HepG2 (cell line): Measurements from ENCODE around the gene EXPH5. TPM values are rescaled to one million over a fixed set of nuclear protein-coding genes. Genes with fewer than 3 reads are reported as not detected.

Experiments used
- CHCHD3 ChIP-seq: sonication (generic); formaldehyde crosslinking; IDR thresholded peaks from 2 replicates; pipeline ENCODE4 v1.8.0; 2022; ENCODE audit warnings: mild to moderate bottlenecking, missing genetic modification reagents, moderate library complexity
- FOXJ3 ChIP-seq: sonication (generic); formaldehyde crosslinking; IDR thresholded peaks from 2 replicates; pipeline ENCODE4 v1.4.0; 2020; ENCODE audit warnings: missing genetic modification reagents, mild to moderate bottlenecking, borderline replicate concordance
- TP53 ChIP-seq: sonication (generic); formaldehyde crosslinking; conservative IDR thresholded peaks from 2 replicates; pipeline ENCODE4 v1.4.0; 2020; ENCODE audit warnings: missing genetic modification reagents
- ZEB1 ChIP-seq: IDR thresholded peaks from 2 replicates; pipeline ENCODE4 v1.6.1; 2012; ENCODE audit warnings: mild to moderate bottlenecking, low read depth, inconsistent platforms; ENCODE audit not compliant: insufficient replicate concordance
- ZNF329 ChIP-seq: sonication (generic); formaldehyde crosslinking; IDR thresholded peaks from 2 replicates; pipeline ENCODE4 v1.9.0; 2021; ENCODE audit warnings: low read depth, mild to moderate bottlenecking, missing genetic modification reagents
- ZNF780A ChIP-seq: sonication (generic); formaldehyde crosslinking; IDR thresholded peaks from 2 replicates; pipeline ENCODE4 v1.8.0; 2022; ENCODE audit warnings: mild to moderate bottlenecking, missing genetic modification reagents, moderate library complexity
- polyA plus RNA-seq, 8 experiments: library from polyadenylated mRNA; depleted of rRNA in 3 of 8; stranded (reverse) in 7 of 8; unstranded in 1 of 8; fragments of >200 nt; fragmentation: Illumina TruSeq in 4 of 8; extraction: Trizol in 4 of 8; gene quantifications; 2 replicates each; pipeline versions ENCODE4 v1.2.1 to v1.2.3, GENCODE V29; 2011 to 2016; ENCODE audit warnings: low read depth in 4 of 8, missing spikeins in 1 of 8, mixed read lengths in 1 of 8; ENCODE audit not compliant: insufficient read depth in 1 of 8
- total RNA-seq, 5 experiments: library from RNA; depleted of rRNA; stranded (reverse); fragments of >200 nt; fragmentation: Illumina TruSeq; extraction: Trizol; gene quantifications; 2 replicates each; pipeline ENCODE4 v1.2.3, GENCODE V29; 2016; ENCODE audit warnings: low read depth in 1 of 5
- TF ChIP-seq, protein P1 (sequence below), 2 experiments: sonication (generic) in 1 of 2; formaldehyde crosslinking in 1 of 2; IDR thresholded peaks; 2 replicates each; pipeline versions ENCODE4 v1.6.1 to v1.9.0; 2014 to 2022; ENCODE audit warnings: antibody characterized with exemption in 1 of 2, borderline replicate concordance in 1 of 2, inconsistent platforms in 1 of 2, low read depth in 1 of 2, missing genetic modification reagents in 1 of 2
- TF ChIP-seq, protein P2 (sequence below): sonication (generic); formaldehyde crosslinking; conservative IDR thresholded peaks from 2 replicates; pipeline ENCODE4 v1.4.0; 2020; ENCODE audit warnings: missing genetic modification reagents
- TF ChIP-seq, protein P3 (sequence below): sonication (generic); formaldehyde crosslinking; IDR thresholded peaks from 2 replicates; pipeline ENCODE4 v1.8.0; 2022; ENCODE audit warnings: mild to moderate bottlenecking, missing genetic modification reagents; ENCODE audit not compliant: insufficient replicate concordance
- TF ChIP-seq, protein P4 (sequence below): sonication (generic); formaldehyde crosslinking; IDR thresholded peaks from 2 replicates; pipeline ENCODE4 v1.8.1; 2023; ENCODE audit warnings: missing genetic modification reagents, inconsistent platforms, borderline replicate concordance
- TF ChIP-seq, protein P5 (sequence below): sonication (generic); formaldehyde crosslinking; IDR thresholded peaks from 2 replicates; pipeline ENCODE4 v1.5.1; 2020; ENCODE audit warnings: mild to moderate bottlenecking, missing genetic modification reagents, moderate library complexity
- TF ChIP-seq, protein P6 (sequence below): sonication (generic); formaldehyde crosslinking; IDR thresholded peaks from 2 replicates; pipeline ENCODE4 v1.5.0; 2020; ENCODE audit warnings: mild to moderate bottlenecking, missing genetic modification reagents

Gene EXPH5
- total and polyA plus RNA-seq, 2 of the 13 experiments (the other 11 are each of a cell fraction or from before 2014, with no cell fraction given) = under 0.01 to 0.02 TPM

DNA sequence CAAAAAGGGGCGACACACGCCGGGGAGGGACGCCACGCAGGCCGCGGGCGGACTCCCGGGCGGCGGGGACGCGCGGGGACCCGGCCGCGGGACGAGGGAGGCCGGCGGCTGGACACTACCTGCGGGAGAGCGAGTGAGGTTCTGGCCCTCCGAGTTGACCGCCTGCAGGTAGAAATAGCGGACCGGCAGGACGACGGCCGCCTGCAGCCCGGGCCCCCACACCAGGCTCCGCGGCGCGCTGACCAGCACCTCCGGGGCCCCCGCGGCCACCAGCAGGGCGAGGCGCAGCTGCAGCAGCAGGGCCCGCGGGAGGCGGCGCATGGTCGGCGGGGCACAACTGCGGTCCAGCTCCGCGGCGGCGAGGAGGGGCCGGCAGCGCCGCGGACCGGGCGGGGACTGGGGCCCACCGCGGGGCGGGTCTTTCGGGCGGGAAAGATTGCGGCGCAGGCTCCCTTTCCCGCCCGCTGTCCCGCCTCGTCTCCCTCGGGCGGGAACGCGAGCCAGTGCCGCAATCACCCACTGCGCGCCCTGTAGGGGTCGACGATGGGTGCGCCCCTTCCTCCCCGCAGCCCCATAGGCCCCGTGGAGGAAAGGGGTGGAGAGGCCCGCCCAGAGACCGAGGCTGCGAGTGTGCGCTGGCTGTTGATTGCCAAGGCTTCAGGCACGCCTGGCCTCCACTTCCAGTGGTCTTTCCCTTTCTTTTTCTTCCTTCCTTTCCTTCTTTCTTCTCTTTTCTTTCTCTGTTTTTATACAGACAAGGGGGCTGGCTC lies 95.3 kb downstream of the EXPH5 start, which contains the start of gene POGLUT3 (continued):
- TF ChIP-seq, protein P1, sequence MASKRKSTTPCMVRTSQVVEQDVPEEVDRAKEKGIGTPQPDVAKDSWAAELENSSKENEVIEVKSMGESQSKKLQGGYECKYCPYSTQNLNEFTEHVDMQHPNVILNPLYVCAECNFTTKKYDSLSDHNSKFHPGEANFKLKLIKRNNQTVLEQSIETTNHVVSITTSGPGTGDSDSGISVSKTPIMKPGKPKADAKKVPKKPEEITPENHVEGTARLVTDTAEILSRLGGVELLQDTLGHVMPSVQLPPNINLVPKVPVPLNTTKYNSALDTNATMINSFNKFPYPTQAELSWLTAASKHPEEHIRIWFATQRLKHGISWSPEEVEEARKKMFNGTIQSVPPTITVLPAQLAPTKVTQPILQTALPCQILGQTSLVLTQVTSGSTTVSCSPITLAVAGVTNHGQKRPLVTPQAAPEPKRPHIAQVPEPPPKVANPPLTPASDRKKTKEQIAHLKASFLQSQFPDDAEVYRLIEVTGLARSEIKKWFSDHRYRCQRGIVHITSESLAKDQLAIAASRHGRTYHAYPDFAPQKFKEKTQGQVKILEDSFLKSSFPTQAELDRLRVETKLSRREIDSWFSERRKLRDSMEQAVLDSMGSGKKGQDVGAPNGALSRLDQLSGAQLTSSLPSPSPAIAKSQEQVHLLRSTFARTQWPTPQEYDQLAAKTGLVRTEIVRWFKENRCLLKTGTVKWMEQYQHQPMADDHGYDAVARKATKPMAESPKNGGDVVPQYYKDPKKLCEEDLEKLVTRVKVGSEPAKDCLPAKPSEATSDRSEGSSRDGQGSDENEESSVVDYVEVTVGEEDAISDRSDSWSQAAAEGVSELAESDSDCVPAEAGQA (IDR thresholded peaks at IDR 0.05; ENCODE audit: low read depth) = no peak
- TF ChIP-seq, protein P1 (CRISPR knock-in tag; IDR thresholded peaks at IDR 0.05; ENCODE audit: borderline replicate concordance) = peak; percentile 90; the same call in 1 of the 2 replicates
- TF ChIP-seq ZNF329 (CRISPR knock-in tag) = peak; percentile 68; the same call in 1 of the 2 replicates
- TF ChIP-seq, protein P2, sequence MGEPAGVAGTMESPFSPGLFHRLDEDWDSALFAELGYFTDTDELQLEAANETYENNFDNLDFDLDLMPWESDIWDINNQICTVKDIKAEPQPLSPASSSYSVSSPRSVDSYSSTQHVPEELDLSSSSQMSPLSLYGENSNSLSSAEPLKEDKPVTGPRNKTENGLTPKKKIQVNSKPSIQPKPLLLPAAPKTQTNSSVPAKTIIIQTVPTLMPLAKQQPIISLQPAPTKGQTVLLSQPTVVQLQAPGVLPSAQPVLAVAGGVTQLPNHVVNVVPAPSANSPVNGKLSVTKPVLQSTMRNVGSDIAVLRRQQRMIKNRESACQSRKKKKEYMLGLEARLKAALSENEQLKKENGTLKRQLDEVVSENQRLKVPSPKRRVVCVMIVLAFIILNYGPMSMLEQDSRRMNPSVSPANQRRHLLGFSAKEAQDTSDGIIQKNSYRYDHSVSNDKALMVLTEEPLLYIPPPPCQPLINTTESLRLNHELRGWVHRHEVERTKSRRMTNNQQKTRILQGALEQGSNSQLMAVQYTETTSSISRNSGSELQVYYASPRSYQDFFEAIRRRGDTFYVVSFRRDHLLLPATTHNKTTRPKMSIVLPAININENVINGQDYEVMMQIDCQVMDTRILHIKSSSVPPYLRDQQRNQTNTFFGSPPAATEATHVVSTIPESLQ (CRISPR knock-in tag) = no peak
- TF ChIP-seq TP53 (CRISPR knock-in tag) = no peak
- no peak for TF ChIP-seq FOXJ3 (CRISPR knock-in tag)
- 0 out of 2 replicates have a peak, but pooled peaks have one; percentile 65 for TF ChIP-seq CHCHD3 (CRISPR knock-in tag)
- TF ChIP-seq, protein P3, sequence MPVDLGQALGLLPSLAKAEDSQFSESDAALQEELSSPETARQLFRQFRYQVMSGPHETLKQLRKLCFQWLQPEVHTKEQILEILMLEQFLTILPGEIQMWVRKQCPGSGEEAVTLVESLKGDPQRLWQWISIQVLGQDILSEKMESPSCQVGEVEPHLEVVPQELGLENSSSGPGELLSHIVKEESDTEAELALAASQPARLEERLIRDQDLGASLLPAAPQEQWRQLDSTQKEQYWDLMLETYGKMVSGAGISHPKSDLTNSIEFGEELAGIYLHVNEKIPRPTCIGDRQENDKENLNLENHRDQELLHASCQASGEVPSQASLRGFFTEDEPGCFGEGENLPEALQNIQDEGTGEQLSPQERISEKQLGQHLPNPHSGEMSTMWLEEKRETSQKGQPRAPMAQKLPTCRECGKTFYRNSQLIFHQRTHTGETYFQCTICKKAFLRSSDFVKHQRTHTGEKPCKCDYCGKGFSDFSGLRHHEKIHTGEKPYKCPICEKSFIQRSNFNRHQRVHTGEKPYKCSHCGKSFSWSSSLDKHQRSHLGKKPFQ (CRISPR knock-in tag) = peak; percentile 69
- TF ChIP-seq, protein P4, sequence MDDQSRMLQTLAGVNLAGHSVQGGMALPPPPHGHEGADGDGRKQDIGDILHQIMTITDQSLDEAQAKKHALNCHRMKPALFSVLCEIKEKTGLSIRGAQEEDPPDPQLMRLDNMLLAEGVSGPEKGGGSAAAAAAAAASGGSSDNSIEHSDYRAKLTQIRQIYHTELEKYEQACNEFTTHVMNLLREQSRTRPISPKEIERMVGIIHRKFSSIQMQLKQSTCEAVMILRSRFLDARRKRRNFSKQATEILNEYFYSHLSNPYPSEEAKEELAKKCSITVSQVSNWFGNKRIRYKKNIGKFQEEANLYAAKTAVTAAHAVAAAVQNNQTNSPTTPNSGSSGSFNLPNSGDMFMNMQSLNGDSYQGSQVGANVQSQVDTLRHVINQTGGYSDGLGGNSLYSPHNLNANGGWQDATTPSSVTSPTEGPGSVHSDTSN (CRISPR knock-in tag) = no peak
- no peak for TF ChIP-seq ZEB1
- TF ChIP-seq ZNF780A = no peak
- TF ChIP-seq, protein P5, sequence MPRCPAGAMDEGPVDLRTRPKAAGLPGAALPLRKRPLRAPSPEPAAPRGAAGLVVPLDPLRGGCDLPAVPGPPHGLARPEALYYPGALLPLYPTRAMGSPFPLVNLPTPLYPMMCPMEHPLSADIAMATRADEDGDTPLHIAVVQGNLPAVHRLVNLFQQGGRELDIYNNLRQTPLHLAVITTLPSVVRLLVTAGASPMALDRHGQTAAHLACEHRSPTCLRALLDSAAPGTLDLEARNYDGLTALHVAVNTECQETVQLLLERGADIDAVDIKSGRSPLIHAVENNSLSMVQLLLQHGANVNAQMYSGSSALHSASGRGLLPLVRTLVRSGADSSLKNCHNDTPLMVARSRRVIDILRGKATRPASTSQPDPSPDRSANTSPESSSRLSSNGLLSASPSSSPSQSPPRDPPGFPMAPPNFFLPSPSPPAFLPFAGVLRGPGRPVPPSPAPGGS = peak; percentile 83
- TF ChIP-seq, protein P6, sequence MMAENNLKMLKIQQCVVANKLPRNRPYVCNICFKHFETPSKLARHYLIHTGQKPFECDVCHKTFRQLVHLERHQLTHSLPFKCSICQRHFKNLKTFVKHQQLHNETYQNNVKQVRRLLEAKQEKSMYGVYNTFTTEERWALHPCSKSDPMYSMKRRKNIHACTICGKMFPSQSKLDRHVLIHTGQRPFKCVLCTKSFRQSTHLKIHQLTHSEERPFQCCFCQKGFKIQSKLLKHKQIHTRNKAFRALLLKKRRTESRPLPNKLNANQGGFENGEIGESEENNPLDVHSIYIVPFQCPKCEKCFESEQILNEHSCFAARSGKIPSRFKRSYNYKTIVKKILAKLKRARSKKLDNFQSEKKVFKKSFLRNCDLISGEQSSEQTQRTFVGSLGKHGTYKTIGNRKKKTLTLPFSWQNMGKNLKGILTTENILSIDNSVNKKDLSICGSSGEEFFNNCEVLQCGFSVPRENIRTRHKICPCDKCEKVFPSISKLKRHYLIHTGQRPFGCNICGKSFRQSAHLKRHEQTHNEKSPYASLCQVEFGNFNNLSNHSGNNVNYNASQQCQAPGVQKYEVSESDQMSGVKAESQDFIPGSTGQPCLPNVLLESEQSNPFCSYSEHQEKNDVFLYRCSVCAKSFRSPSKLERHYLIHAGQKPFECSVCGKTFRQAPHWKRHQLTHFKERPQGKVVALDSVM (CRISPR knock-in tag) = peak; percentile 91
